ENCODE data around the gene SNTG2.

GRCh38 chr2:942775-943460, 7.7 kb upstream of the SNTG2 start:
- TF ChIP-seq TP53 (CRISPR knock-in tag; IDR thresholded peaks at IDR 0.05) (no peak), ESRRA (CRISPR knock-in tag; IDR thresholded peaks at IDR 0.05; ENCODE audit: borderline replicate concordance) (no peak), CTCF (IDR thresholded peaks at IDR 0.05) (no peak), ZNF317 (CRISPR knock-in tag; IDR thresholded peaks at IDR 0.05; ENCODE audit: borderline replicate concordance, low read depth) (no peak), JUN (CRISPR knock-in tag; IDR thresholded peaks at IDR 0.05) (no peak), CREM (CRISPR knock-in tag; IDR thresholded peaks at IDR 0.05) (no peak), MLX (CRISPR knock-in tag; IDR thresholded peaks at IDR 0.05) (no peak), RORB (CRISPR knock-in tag; IDR thresholded peaks at IDR 0.05) (no peak), GRHL2 (CRISPR knock-in tag; IDR thresholded peaks at IDR 0.05; ENCODE audit: insufficient replicate concordance, severe bottlenecking) (no peak)
